ENCODE results near the gene PABPN1L. TPM values are rescaled to one million over a fixed set of nuclear protein-coding genes. Genes with fewer than 3 reads are reported as not detected.

PABPN1L gene
- total and polyA plus RNA-seq, 2 experiments from 2014 or later: not detected

- Histone ChIP-seq H3K4me1 (ENCODE audit: insufficient read depth) (no peaks in the 10 kb centered on the region), H3K79me2 (replicated peaks; ENCODE audit: insufficient read depth) (no peaks in the 10 kb centered on the region), H3K27ac (ENCODE audit: low read depth) (no peak overlapping the region), H3K4me3 (no peak overlapping the region), H3K36me3 (ENCODE audit: insufficient read depth) (no peaks in the 10 kb centered on the region), H2AFZ (no peak overlapping the region), H3K4me2 (no peak overlapping the region), H4K20me1 (replicated peaks; ENCODE audit: insufficient read depth) (no peaks in the 10 kb centered on the region), H3K9me2 (ENCODE audit: insufficient read depth) (no peaks in the 10 kb centered on the region), H3F3A (replicated peaks; ENCODE audit: low read depth) (no peaks in the 10 kb centered on the region), H3K27me3 (ENCODE audit: insufficient read depth) (no peaks in the 10 kb centered on the region)
- Mint-ChIP-seq H3K4me1 (peaks cover 2% of the 10 kb centered on the region; the same call in 1 of the 3 replicates), H3K36me3 (ENCODE audit: low read depth) (peaks cover 3% of the 10 kb centered on the region; the same call in 1 of the 3 replicates), H3K4me3 (no peak overlapping the region), H3K27me3 (ENCODE audit: insufficient read depth, low read depth, poor library complexity) (peaks cover 16% of the 10 kb centered on the region), H3K27ac (no peak overlapping the region), H3K9me3 (peaks cover 8% of the 10 kb centered on the region)
- TF ChIP-seq ZNF462 (CRISPR knock-in tag; IDR thresholded peaks at IDR 0.05) (no peak), REST (IDR thresholded peaks at IDR 0.05; ENCODE audit: unreplicated experiment) (no peak), CREB1 (CRISPR knock-in tag; IDR thresholded peaks at IDR 0.05; ENCODE audit: low read depth) (no peak), EZH2 (IDR thresholded peaks at IDR 0.05; ENCODE audit: low read depth, unreplicated experiment) (no peak), JUNB (IDR thresholded peaks at IDR 0.05; ENCODE audit: unreplicated experiment) (no peak), EZH2phosphoT487 (IDR thresholded peaks at IDR 0.05; ENCODE audit: unreplicated experiment) (no peak), STAT1 (IDR thresholded peaks at IDR 0.05; ENCODE audit: unreplicated experiment) (no peak), CTCF (conservative IDR thresholded peaks at IDR 0.05; ENCODE audit: low read depth in 2 of 2) (no peak), POLR2AphosphoS5 (IDR thresholded peaks at IDR 0.05; ENCODE audit: low read depth) (no peak), ETS1 (IDR thresholded peaks at IDR 0.05) (no peak), ZNF331 (CRISPR knock-in tag; IDR thresholded peaks at IDR 0.05; ENCODE audit: low read depth) (no peak), NANOG (IDR thresholded peaks at IDR 0.05; ENCODE audit: borderline replicate concordance) (no peak), ZNF114 (CRISPR knock-in tag; IDR thresholded peaks at IDR 0.05) (no peak)
- no peak for ATAC-seq
- DNase-seq (ENCODE audit: low spot score): no peak
Measured at GRCh38 chr16:88893127-88893968, 26.9 kb upstream of the PABPN1L start.

Data from GM23338 (cell line).